ENCODE results near the gene MRPS34.

The MRPS34 gene

GRCh38 chr16:1732071-1732470 is 40.9 kb downstream of the MRPS34 start:
- TF ChIP-seq CTCF (conservative IDR thresholded peaks at IDR 0.05): no peak
- H3K27ac ChIP-seq: no peak overlapping the region

GRCh38 chr16:1731603-1732002 is 41.3 kb downstream of the MRPS34 start:
- no peak for TF ChIP-seq CTCF (conservative IDR thresholded peaks at IDR 0.05)
- H3K27ac ChIP-seq: no peak overlapping the region

- no peak overlapping the region for H3K27ac ChIP-seq
- no peak for TF ChIP-seq CTCF (conservative IDR thresholded peaks at IDR 0.05)
These were observed 41.9 kb downstream of the MRPS34 start for GRCh38 chr16:1731073-1731472.

- no peak overlapping the region for H3K27ac ChIP-seq
- no peak for TF ChIP-seq CTCF (conservative IDR thresholded peaks at IDR 0.05)
These were observed 43.5 kb downstream of the MRPS34 start for GRCh38 chr16:1729445-1729844.

DNA sequence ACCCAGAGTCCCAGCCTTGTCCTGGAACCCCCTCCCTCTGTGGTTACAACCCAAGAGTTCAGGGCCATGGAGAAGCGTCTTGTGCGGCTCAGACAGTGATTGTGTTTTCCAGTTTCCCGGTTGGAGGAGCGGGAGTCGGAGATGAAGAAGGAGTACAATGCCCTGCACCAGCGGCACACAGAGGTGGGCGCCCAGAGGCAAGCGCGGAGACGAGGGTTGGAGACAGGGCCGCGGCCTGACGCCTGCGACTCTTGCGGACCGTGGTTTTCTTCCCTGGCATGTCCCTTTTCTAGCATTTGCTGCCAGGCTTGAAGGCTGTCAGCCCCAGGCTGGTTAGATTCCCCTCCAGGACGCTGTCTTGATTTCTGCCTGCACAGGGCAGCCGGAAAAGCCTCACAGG is 43.9 kb downstream of the MRPS34 start:
- H3K27ac ChIP-seq: no peak overlapping the region
- TF ChIP-seq CTCF (conservative IDR thresholded peaks at IDR 0.05): no peak

GRCh38 chr16:1727651-1728624 is 45.0 kb downstream of the MRPS34 start:
- no peak for TF ChIP-seq CTCF (conservative IDR thresholded peaks at IDR 0.05)
- H3K27ac ChIP-seq: no peak overlapping the region

DNA sequence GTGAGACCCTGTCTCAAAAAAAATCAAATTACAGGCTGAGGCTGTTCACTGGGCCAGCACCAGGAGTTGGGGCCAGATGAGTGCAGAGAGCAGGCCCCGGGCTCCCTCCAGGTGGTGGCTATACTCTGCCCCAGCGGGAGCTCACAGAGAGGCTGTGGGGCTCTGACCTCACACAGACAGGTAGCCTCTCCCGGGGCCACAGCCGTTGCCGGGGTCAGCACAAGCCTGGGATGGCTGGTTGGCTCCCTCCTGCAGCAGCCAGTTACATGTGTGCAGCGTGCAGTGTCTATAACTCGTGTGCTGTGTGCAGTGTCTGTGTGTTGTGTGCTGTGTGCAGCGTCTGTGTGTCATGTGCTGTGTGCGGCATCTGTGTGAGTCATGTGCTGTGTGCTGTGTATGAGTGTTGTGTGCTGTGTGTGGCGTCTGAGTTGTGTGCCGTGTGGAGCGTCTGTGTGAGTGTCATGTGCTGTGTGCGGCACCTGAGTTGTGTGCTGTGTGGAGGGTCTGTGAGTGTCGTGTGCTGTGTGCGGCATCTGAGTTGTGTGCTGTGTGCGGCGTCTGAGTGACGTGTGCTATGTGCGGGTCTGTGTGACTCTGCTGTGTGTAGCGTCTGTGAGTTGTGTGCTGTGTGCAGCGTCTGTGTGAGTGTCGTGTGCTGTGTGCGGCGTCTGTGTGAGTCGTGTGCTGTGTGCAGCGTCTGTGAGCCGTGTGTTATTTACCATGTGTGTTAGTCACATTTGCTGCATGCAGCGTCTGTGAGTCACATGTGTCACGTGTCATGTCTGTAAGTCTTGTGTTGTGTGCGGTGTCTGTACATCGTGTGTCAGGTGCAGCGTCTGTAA is 46.1 kb downstream of the MRPS34 start:
- no peak for TF ChIP-seq CTCF (conservative IDR thresholded peaks at IDR 0.05)
- H3K27ac ChIP-seq: no peak overlapping the region

Data from VCaP (cell line).